Ishikawa (cell line): ENCODE measurements around the gene TBC1D9.

Experiments
- CREB1 ChIP-seq: IDR thresholded peaks from 2 replicates; pipeline ENCODE4 v1.6.1; 2012; ENCODE audit warnings: low read depth
- EGR1 ChIP-seq: IDR thresholded peaks from 2 replicates; pipeline ENCODE4 v1.6.1; 2012
- REST ChIP-seq: IDR thresholded peaks from 2 replicates; pipeline ENCODE4 v1.6.1; 2012; ENCODE audit warnings: low read depth, mild to moderate bottlenecking
- TCF12 ChIP-seq: IDR thresholded peaks from 2 replicates; pipeline ENCODE4 v1.6.1; 2012; ENCODE audit warnings: low read depth
- TEAD4 ChIP-seq: IDR thresholded peaks from 2 replicates; pipeline ENCODE4 v1.6.1; 2012

- TF ChIP-seq REST: no peak
- TF ChIP-seq TCF12: no peak
- TF ChIP-seq EGR1: no peak
- TF ChIP-seq TEAD4: no peak
- TF ChIP-seq CREB1: no peak
Measured at GRCh38 chr4:140691369-140691768, 64.8 kb downstream of the TBC1D9 start.
